SJSA1 (cell line): ENCODE results near the gene RUBCN. TPM values are rescaled to one million over a fixed set of nuclear protein-coding genes. Genes with fewer than 3 reads are reported as not detected.
"Not testable (repeated sequence)": the region's sequence is repeated elsewhere in the genome, so short reads cannot be mapped to it uniquely, and the experiment has no call there.

Experiments used
- DNase-seq, 2 experiments: peaks; one replicate each; pipeline ENCODE4 v3.0.0-alpha.2; 2015 to 2020; ENCODE audit warnings: low spot score in 2 of 2, low read depth in 1 of 2
- H3K27ac ChIP-seq: fragments of 250-450 bp; sonication (Bioruptor Pico); 2 replicates; pipeline ENCODE4 v1.5.1; 2020; ENCODE audit warnings: mild to moderate bottlenecking, moderate library complexity
- H3K27me3 ChIP-seq: fragments of 250-450 bp; sonication (Bioruptor Pico); replicated peaks from 2 replicates; pipeline ENCODE4 v1.5.1; 2020; ENCODE audit warnings: mild to moderate bottlenecking, moderate library complexity
- H3K36me3 ChIP-seq: fragments of 250-450 bp; sonication (Bioruptor Pico); 2 replicates; pipeline ENCODE4 v1.5.1; 2020; ENCODE audit warnings: mild to moderate bottlenecking
- H3K4me1 ChIP-seq: fragments of 250-450 bp; sonication (Bioruptor Pico); replicated peaks from 2 replicates; pipeline ENCODE4 v1.6.1; 2021; ENCODE audit warnings: mild to moderate bottlenecking
- H3K4me3 ChIP-seq: fragments of 250-450 bp; sonication (Bioruptor Pico); 2 replicates; pipeline ENCODE4 v1.5.1; 2020; ENCODE audit warnings: mild to moderate bottlenecking
- H3K9me3 ChIP-seq: fragments of 250-450 bp; sonication (Bioruptor Pico); replicated peaks from 2 replicates; pipeline ENCODE4 v1.5.1; 2020; ENCODE audit warnings: mild to moderate bottlenecking
- total RNA-seq: library from RNA; depleted of rRNA; stranded (reverse); fragments of >200 nt; shearing (Covaris generic); gene quantifications from 2 replicates; pipeline ENCODE4 v1.2.3, GENCODE V29; 2014

The RUBCN gene
- total RNA-seq, 1 experiment from 2014 or later = 10.4 TPM

DNA sequence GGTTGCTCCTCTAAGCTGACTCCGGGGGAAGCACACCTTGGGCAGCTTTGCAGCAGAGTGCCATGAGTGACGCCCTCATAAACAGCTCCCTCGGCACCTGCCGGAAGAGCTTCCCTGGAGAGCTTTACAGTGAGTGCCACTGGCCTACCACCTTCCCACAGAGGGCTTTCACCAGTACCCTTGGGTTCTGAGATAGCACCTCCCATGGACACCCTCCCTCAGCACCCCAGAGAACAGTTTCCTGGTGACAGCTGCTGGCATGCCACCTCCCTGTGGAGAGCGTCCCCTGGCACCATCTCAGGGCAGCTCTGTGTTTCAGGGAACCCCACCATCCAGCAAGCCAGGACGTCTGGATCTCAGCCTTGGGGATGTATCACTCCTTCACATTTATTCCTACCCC, 49.1 kb downstream of the RUBCN start:
- H3K4me1 ChIP-seq = no peaks in the 10 kb centered on the region
- H3K27me3 ChIP-seq = no peaks in the 10 kb centered on the region
- no peaks in the 10 kb centered on the region for H3K9me3 ChIP-seq
- peaks cover 19% of the 10 kb centered on the region for H3K36me3 ChIP-seq
- H3K4me3 ChIP-seq = no peak overlapping the region
- H3K27ac ChIP-seq = no peak overlapping the region
- no peak for DNase-seq

DNA sequence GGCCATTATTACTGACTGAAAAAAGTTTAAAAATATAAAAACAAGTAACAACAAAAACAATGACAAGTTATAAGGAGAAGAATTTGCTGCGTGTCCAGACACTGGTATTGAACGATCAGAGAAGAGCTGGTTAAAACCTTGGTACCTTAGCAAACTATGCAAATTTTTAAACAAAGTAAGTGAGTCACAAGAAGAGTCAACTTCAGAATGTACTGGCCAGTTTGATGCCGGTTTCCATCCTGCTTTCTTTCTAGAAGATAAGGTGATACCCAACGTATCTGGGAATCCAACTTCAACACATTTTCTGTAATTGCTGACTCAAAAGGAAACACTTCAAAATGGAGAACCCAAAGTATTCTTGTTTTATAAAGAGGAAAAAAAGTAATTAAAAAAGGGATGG, 49.8 kb downstream of the RUBCN start:
- Histone ChIP-seq H3K4me3 (no peak overlapping the region), H3K9me3 (no peaks in the 10 kb centered on the region), H3K27me3 (no peaks in the 10 kb centered on the region), H3K27ac (no peak overlapping the region), H3K4me1 (no peaks in the 10 kb centered on the region), H3K36me3 (peaks cover 21% of the 10 kb centered on the region)
- no peak for DNase-seq

DNA sequence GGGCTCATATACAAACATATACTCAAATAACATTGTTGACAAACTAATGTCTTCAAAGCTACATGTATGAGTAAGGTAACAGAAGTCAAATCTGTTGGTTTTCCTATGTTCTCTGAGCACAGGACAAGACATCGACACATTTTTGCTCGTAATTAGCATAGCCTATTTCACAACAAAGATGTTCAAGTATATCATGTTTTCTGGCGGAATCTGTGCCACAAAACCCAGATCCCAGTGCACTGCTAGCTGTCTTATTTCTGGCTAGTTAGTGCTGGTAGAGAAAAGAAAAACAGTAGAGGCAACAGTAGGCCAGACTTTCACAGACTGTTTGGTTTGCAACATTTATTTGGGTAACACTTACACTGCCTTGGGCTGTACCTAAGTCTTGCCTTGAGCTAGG, 51.2 kb downstream of the RUBCN start:
- Histone ChIP-seq H3K9me3 (no peaks in the 10 kb centered on the region), H3K4me1 (no peaks in the 10 kb centered on the region), H3K27ac (no peak overlapping the region), H3K36me3 (peaks cover 19% of the 10 kb centered on the region), H3K4me3 (no peak overlapping the region), H3K27me3 (no peaks in the 10 kb centered on the region)
- no peak for DNase-seq

DNA sequence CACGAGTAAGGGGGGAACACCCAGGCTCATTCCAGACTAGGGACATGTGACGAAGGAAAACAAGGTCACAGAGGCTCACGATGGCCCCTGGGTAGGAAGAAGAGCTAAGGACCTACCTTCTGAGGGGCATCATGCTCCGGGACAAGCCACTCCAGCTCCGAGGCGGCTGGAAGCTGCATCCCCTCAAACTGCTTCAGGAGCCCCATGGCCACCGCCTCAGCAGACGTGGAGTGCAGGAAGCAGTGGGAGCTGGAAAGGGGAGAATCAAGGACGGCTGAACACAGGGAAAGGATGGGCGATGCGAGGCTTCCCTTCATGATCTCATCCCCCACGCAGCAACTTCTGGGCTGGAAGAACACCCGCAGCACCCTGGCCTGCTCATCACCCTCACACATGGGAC, 53.5 kb downstream of the RUBCN start:
- Histone ChIP-seq H3K27me3 (no peaks in the 10 kb centered on the region), H3K9me3 (no peaks in the 10 kb centered on the region), H3K36me3 (peaks cover 20% of the 10 kb centered on the region), H3K4me3 (no peak overlapping the region), H3K4me1 (no peaks in the 10 kb centered on the region), H3K27ac (no peak overlapping the region)
- no peak for DNase-seq

DNA sequence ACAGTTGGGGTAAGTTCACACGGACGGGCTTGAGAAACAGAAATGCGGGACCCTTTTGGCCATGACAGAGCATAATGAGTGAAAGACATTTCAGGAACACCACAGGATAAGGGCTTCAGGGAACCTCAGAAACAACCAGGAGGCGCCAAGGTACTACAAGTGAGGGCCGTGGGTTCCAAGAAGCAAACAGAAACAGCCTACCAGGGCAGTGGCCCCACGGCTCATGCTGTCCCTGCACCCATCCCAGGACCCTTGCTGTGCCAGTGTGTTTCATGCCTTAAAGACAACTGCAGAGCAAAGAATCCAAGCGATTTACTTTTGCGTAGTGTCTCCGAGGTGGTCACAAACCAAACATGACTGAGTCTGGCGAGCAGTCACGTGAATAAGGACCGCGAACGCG, 54.0 kb downstream of the RUBCN start:
- Histone ChIP-seq H3K4me1 (no peaks in the 10 kb centered on the region), H3K36me3 (peaks cover 20% of the 10 kb centered on the region), H3K4me3 (no peak overlapping the region), H3K9me3 (no peaks in the 10 kb centered on the region), H3K27ac (no peak overlapping the region), H3K27me3 (no peaks in the 10 kb centered on the region)
- DNase-seq = no peak

DNA sequence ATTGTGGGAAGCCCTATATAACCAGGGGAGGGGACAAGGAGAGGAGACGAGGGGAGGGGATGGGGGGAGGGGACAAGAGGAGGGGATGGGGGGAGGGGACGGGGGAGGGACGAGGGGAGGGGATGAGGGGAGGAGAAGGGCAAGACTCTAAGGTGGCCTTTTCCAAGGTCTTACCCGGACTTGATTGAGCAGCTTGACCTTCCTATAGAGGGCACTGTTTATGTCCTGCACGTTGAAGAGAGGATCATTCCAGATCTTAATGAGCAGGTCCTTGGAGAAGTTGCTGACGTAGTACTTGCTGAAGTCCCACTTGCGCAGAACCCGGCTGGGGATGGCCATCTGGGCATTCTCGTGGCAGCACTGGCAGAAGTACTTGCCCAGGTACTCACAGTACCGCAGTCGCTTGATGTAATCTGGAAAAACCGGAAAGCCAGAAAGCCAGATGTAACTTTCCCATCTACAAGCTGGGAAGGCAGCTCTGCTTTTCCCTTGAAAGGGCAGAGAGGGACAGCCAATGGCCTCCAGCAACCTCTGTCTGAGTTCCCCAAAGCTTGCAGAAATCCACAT, 55.7 kb downstream of the RUBCN start:
- no peak for DNase-seq
- no peaks in the 10 kb centered on the region for H3K27me3 ChIP-seq
- H3K4me1 ChIP-seq = no peaks in the 10 kb centered on the region
- no peak overlapping the region for H3K4me3 ChIP-seq
- no peaks in the 10 kb centered on the region for H3K9me3 ChIP-seq
- no peak overlapping the region for H3K27ac ChIP-seq
- H3K36me3 ChIP-seq = peaks cover 17% of the 10 kb centered on the region

DNA sequence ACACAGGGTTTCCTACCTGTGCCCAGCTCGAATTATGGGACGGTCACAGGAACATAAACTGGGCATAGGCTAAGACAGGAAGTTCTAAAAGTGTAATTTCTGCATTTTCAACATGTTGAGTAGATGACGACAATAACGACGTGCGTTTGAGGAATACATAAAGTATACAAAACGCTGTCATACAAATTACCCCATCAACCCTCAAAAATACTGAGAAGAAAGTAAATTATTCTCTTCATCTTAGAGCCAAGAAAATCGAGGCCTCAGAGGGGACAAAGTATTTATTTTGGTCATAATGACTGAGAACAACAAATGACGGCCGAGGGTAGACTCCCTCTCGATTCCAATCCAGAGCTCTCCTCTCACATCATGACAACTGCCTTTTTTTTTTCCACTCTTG, 60.8 kb downstream of the RUBCN start:
- H3K9me3 ChIP-seq = no peaks in the 10 kb centered on the region
- H3K27ac ChIP-seq = no peak overlapping the region
- DNase-seq = no peak
- no peaks in the 10 kb centered on the region for H3K27me3 ChIP-seq
- H3K36me3 ChIP-seq = peaks cover 12% of the 10 kb centered on the region; the same call in 1 of the 2 replicates
- H3K4me3 ChIP-seq = no peak overlapping the region
- H3K4me1 ChIP-seq = no peaks in the 10 kb centered on the region

DNA sequence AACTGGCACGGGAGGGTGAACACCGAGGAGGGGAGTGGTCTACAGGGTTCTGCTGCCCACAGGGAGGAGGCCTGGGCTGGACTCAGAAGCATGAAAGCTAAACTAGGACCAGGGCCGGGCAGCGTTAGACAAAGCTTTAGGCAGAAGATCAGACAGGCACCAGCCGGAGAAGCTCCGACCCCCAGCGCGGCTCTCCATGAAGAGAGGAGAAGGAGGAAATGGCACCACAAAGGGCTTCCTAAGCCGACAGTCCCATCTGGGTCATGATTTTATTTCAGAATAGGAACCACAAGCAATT, 61.2 kb downstream of the RUBCN start:
- H3K36me3 ChIP-seq = peaks cover 11% of the 10 kb centered on the region; the same call in 1 of the 2 replicates
- no peak overlapping the region for H3K27ac ChIP-seq
- H3K9me3 ChIP-seq = no peaks in the 10 kb centered on the region

DNA sequence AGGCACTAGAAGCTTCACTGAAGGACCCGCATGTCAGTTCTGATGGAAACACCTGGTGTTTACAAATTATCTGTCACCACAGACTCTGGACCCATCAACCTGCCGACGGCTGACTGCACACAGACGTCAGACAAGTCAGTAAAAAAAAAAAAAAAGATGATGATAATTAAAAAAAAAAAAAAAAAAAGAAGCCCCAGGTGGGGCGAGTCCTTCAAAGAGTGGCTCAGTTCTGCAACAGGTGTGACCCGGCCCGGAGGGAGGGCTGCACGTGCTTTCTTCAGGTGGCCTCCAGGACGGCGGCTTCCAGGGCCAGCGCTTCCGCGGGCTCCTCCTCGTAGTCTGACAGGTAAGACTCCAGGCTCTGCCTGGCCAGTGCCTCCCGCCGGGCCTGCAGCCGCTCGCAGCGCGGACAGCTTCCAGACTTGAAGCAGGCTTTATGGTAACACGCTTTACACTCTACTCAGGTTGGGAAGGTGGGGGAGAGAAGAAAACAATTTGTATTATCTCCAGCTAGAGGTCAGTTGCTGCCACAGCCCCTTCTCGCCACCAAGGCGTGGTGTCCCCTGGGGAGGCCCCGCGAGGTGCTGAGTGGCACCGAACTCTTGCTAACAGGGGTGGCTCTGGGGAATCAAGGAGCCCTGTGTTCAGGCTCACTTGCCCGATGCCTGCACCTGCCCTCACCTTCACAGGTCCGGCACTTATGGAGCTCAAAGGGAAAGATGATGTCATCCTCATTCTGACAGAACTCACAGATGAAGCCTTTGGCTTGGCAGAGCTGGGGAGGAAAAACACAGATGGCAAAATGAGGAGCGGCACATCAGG, 61.8 kb downstream of the RUBCN start:
- no peaks in the 10 kb centered on the region for H3K27me3 ChIP-seq
- H3K4me1 ChIP-seq = no peaks in the 10 kb centered on the region
- H3K27ac ChIP-seq = no peak overlapping the region
- H3K4me3 ChIP-seq = no peak overlapping the region
- no peaks in the 10 kb centered on the region for H3K9me3 ChIP-seq
- DNase-seq = no peak
- H3K36me3 ChIP-seq = peaks cover 10% of the 10 kb centered on the region; the same call in 1 of the 2 replicates

More for the DNA sequence above, 61.2 kb downstream of the RUBCN start:
- Histone ChIP-seq H3K4me3 (no peak overlapping the region), H3K4me1 (no peaks in the 10 kb centered on the region), H3K27me3 (no peaks in the 10 kb centered on the region)
- DNase-seq = no peak

DNA sequence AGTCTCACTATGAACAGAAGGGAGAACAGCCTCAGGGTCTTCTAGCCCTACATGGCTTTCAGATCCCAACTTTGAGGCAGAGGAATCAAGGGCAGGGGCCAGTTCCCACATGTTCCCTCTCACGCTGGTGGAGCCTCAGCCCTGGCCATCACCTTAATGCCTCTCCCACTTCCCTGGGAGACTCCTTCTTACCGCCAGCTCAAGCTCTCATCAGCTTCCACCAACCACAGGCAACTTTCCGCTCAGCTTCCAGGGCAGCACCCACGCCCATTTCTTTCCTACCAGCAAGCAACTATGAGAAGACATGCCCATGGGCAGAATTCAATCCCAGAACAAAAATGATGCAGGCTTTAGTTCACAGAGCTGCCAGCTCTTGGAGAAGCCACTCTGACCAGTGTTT, 63.5 kb downstream of the RUBCN start:
- no peak overlapping the region for H3K4me3 ChIP-seq
- peaks cover 10% of the 10 kb centered on the region; the same call in 1 of the 2 replicates for H3K36me3 ChIP-seq
- DNase-seq = no peak
- no peaks in the 10 kb centered on the region for H3K9me3 ChIP-seq
- no peaks in the 10 kb centered on the region for H3K27me3 ChIP-seq
- H3K4me1 ChIP-seq = no peaks in the 10 kb centered on the region
- H3K27ac ChIP-seq = no peak overlapping the region

DNA sequence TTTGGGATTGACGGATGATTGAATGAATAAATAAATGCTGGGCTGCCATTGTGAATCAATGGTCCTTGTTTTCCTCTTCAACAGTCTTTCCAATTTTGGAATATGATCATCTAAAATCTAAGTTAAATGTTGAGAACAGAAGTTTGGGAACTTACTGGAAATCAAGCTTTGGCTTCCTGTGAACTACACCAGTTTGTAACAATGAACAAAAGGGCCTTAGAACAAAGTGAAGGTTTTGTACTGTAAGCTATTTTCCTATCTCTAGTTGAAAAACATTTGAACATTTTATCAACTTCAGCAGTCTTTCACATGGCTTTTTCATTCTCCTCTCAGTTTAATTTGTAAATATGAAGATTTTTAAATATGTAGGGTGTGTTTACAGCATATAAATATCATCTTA, 66.3 kb downstream of the RUBCN start:
- no peaks in the 10 kb centered on the region for H3K4me1 ChIP-seq
- no peak for DNase-seq
- no peak overlapping the region for H3K4me3 ChIP-seq
- H3K36me3 ChIP-seq = 0 out of 2 replicates have a peak, but pooled peaks cover 7% of the 10 kb centered on the region
- H3K27me3 ChIP-seq = no peaks in the 10 kb centered on the region
- no peaks in the 10 kb centered on the region for H3K9me3 ChIP-seq
- no peak overlapping the region for H3K27ac ChIP-seq

DNA sequence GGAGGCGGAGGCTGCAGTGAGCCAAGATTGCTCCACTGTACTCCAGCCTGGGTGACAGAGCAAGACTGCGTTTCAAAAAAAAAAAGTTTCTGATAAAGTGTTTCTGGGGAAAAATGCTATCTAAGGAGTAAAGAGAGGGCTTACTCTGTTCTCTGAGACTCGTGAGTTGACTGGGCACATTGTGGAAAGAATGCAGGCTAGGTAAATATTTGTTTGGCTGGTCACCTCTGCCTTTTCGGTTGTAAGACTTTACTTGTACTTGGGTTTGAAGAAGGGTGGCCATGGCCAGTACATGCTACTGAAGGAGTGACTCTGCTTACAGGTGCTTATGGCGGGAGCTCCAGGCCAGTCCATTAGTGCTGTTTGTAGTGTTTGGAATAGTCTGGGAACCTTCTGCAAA, 68.7 kb downstream of the RUBCN start:
- Histone ChIP-seq H3K27me3 (no peaks in the 10 kb centered on the region), H3K27ac (no peak overlapping the region), H3K36me3 (no peaks in the 10 kb centered on the region), H3K4me1 (no peaks in the 10 kb centered on the region), H3K9me3 (no peaks in the 10 kb centered on the region), H3K4me3 (no peak overlapping the region)
- DNase-seq = peak in 1 of 2 experiments; percentile 3

DNA sequence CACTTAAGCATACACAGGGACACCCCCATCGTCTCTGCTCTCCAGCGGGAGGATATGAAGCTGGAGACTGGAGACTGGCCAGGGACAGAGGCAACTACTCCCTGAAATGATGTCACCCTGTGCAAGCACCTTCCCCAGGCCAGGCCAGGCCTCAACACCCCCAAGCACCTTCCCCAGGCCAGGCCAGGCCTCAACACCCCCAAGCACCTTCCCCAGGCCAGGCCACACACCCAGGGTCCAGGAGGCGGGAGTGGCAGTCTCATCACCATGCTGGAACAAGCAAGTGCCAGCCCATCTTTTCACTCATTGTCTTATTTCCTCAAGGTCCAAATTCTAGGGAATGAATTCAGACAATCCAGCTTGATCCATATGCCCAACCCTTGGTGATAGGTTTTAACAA, 69.4 kb downstream of the RUBCN start:
- H3K27ac ChIP-seq, H3K27me3 ChIP-seq, H3K9me3 ChIP-seq, H3K4me1 ChIP-seq, H3K36me3 ChIP-seq, H3K4me3 ChIP-seq: not testable (repeated sequence)
- DNase-seq = peak in 1 of 2 experiments; percentile 19

DNA sequence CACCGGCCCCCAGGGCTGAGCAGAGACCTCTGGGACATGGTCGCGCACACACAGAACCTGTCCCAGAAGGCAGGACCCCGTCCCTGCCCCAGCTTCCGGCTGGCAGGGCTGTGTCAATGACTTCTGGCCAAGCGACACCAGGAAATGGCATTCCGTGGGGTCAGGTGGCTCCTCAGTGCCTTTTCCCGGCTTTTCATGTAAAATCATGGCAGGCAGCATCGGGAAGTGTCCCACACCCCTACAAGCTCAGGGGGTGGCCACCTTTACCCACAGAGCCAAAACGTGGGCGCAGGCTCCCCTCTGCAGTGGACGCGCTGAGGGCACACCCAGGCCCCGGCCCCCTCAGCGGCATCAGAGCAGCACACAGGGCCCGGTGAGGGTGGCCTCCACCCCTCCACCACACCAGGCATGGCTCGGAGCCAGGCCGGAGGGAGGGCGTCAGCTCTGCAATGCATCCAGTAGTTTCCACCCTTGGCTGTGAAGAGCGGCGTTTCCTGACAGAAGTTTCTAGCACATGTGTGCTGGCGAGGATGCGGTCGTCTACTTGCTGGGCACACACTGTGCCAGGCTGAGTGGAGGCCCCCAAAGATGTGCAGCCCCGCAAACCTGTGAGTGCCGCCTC, 70.4 kb downstream of the RUBCN start:
- H3K4me1 ChIP-seq = not testable (repeated sequence)
- peak in 1 of 2 experiments; percentile 29 for DNase-seq

More for the DNA sequence above, 70.4 kb downstream of the RUBCN start:
- H3K9me3 ChIP-seq, H3K4me3 ChIP-seq, H3K27me3 ChIP-seq, H3K27ac ChIP-seq, H3K36me3 ChIP-seq: not testable (repeated sequence)
